ENCODE results near the gene CFAP77.

The CFAP77 gene

GRCh38 chr9:132500193-132500592, 90.2 kb downstream of the CFAP77 start:
- TF ChIP-seq ZFX (IDR thresholded peaks at IDR 0.05; ENCODE audit: borderline replicate concordance) (no peak), CTCF (IDR thresholded peaks at IDR 0.05) (no peak)

GRCh38 chr9:132502480-132502879, 92.5 kb downstream of the CFAP77 start:
- TF ChIP-seq ZFX (IDR thresholded peaks at IDR 0.05; ENCODE audit: borderline replicate concordance) (no peak), CTCF (IDR thresholded peaks at IDR 0.05) (no peak)

More at GRCh38 chr9:132500193-132500592, 90.2 kb downstream of the CFAP77 start:
- H3K27ac ChIP-seq = no peak overlapping the region

GRCh38 chr9:132503116-132503515, 93.1 kb downstream of the CFAP77 start:
- TF ChIP-seq CTCF (IDR thresholded peaks at IDR 0.05) = no peak
- no peak for TF ChIP-seq ZFX (IDR thresholded peaks at IDR 0.05; ENCODE audit: borderline replicate concordance)
- no peak overlapping the region for H3K27ac ChIP-seq

More at GRCh38 chr9:132502480-132502879, 92.5 kb downstream of the CFAP77 start:
- no peak overlapping the region for H3K27ac ChIP-seq

GRCh38 chr9:132504488-132504887, 94.5 kb downstream of the CFAP77 start:
- no peak overlapping the region for H3K27ac ChIP-seq
- TF ChIP-seq ZFX (IDR thresholded peaks at IDR 0.05; ENCODE audit: borderline replicate concordance) (no peak), CTCF (IDR thresholded peaks at IDR 0.05) (no peak)

GRCh38 chr9:132505991-132506655, 96.1 kb downstream of the CFAP77 start:
- no peak overlapping the region for H3K27ac ChIP-seq
- TF ChIP-seq CTCF (IDR thresholded peaks at IDR 0.05) = no peak
- no peak for TF ChIP-seq ZFX (IDR thresholded peaks at IDR 0.05; ENCODE audit: borderline replicate concordance)

GRCh38 chr9:132506977-132507669, 97.1 kb downstream of the CFAP77 start:
- TF ChIP-seq ZFX (IDR thresholded peaks at IDR 0.05; ENCODE audit: borderline replicate concordance) (no peak), CTCF (IDR thresholded peaks at IDR 0.05) (no peak)
- H3K27ac ChIP-seq = no peak overlapping the region

All from 22Rv1 (cell line).